Parathyroid adenoma (tissue), 2 donors: Measurements from ENCODE around the gene VDAC2.

Experiments used
- H2AFZ ChIP-seq: fragments of 300-600 bp; sonication (generic); one replicate; pipeline ENCODE4 v1.7.0; 2017; ENCODE audit warnings: antibody characterized with exemption, mild to moderate bottlenecking
- H3K27ac ChIP-seq: fragments of 300-600 bp; sonication (generic); one replicate; pipeline ENCODE4 v1.7.0; 2017
- H3K27me3 ChIP-seq: fragments of 300-600 bp; sonication (generic); one replicate; pipeline ENCODE4 v1.7.0; 2017; ENCODE audit warnings: low read length; ENCODE audit not compliant: control insufficient read depth, insufficient read depth
- H3K36me3 ChIP-seq: fragments of 300-600 bp; sonication (generic); one replicate; pipeline ENCODE4 v1.7.0; 2017; ENCODE audit warnings: low read length; ENCODE audit not compliant: control insufficient read depth, insufficient read depth
- H3K4me1 ChIP-seq: fragments of 300-600 bp; sonication (generic); one replicate; pipeline ENCODE4 v1.7.0; 2017; ENCODE audit warnings: control low read depth
- H3K4me2 ChIP-seq: fragments of 300-600 bp; sonication (generic); one replicate; pipeline ENCODE4 v1.7.0; 2017; ENCODE audit warnings: low read length
- H3K4me3 ChIP-seq: fragments of 300-600 bp; sonication (generic); one replicate; pipeline ENCODE4 v1.7.0; 2017; ENCODE audit warnings: low read depth, low read length
- H3K79me2 ChIP-seq: fragments of 300-600 bp; sonication (generic); one replicate; pipeline ENCODE4 v1.7.0; 2017; ENCODE audit warnings: control low read depth
- H3K9ac ChIP-seq: fragments of 300-600 bp; sonication (generic); one replicate; pipeline ENCODE4 v1.7.0; 2017; ENCODE audit warnings: mild to moderate bottlenecking
- H3K9me3 ChIP-seq: fragments of 300-600 bp; sonication (generic); one replicate; pipeline ENCODE4 v1.7.0; 2017; ENCODE audit warnings: low read length; ENCODE audit not compliant: control insufficient read depth
- CTCF ChIP-seq: fragments of 300-600 bp; sonication (generic); IDR thresholded peaks from one replicate; pipeline ENCODE4 v1.7.0; 2017; ENCODE audit warnings: antibody characterized with exemption, mild to moderate bottlenecking
- donor health status: primary hyperparathyroidism.

Gene VDAC2

DNA sequence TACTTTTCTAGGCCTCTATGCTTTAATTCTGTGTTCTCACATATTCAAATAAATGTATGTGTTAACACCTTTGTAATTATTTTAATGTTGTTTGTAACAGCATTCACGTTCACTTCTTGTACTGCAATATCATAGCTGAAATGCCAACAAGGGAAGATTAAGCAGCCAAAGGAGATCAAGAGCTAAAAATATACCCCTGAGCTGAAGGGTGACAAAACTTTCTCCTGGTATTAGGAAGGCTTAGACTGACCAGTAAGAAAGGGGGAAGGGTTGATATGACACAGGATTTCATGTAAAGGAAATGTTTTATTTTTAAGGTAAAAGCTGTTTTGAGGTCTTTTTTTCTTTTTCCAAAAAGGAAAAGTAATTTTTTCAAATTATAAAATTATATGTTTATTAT is 40.4 kb upstream of the VDAC2 start:
- Histone ChIP-seq H2AFZ (no peak overlapping the region), H3K36me3 (no peaks in the 10 kb centered on the region), H3K27me3 (no peaks in the 10 kb centered on the region), H3K4me2 (no peak overlapping the region), H3K4me3 (no peak overlapping the region), H3K4me1 (peaks cover 3% of the 10 kb centered on the region), H3K9me3 (no peaks in the 10 kb centered on the region), H3K79me2 (no peaks in the 10 kb centered on the region), H3K9ac (no peak overlapping the region), H3K27ac (no peak overlapping the region)
- no peak for TF ChIP-seq CTCF

DNA sequence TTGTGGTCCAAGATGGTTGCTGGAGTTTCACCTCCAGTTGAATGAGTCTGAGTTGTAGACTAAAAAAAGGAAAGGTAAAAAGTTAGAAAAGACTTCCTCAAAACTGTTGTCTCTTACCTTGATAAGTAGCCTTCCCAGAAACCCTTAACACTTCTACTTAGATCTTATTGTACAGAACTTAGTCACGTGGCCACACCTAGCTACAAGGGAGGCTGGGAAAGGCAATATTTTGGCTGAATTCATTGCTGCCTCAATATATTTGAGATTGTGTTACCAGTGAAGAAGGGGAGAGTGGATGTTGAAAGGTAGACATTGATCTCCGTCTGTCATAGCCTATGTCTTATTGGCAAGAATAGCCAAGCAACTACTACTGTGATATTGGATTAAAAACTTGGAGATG is 35.5 kb upstream of the VDAC2 start:
- no peak overlapping the region for H3K27ac ChIP-seq
- H2AFZ ChIP-seq: no peak overlapping the region
- H3K36me3 ChIP-seq: no peaks in the 10 kb centered on the region
- no peaks in the 10 kb centered on the region for H3K9me3 ChIP-seq
- H3K9ac ChIP-seq: no peak overlapping the region
- no peaks in the 10 kb centered on the region for H3K27me3 ChIP-seq
- TF ChIP-seq CTCF: no peak
- no peaks in the 10 kb centered on the region for H3K79me2 ChIP-seq
- peaks cover 3% of the 10 kb centered on the region for H3K4me1 ChIP-seq
- no peak overlapping the region for H3K4me2 ChIP-seq
- H3K4me3 ChIP-seq: no peak overlapping the region

- no peak overlapping the region for H3K9ac ChIP-seq
- H3K4me3 ChIP-seq: no peak overlapping the region
- H3K27me3 ChIP-seq: no peaks in the 10 kb centered on the region
- peaks cover 3% of the 10 kb centered on the region for H3K4me1 ChIP-seq
- H2AFZ ChIP-seq: no peak overlapping the region
- no peak overlapping the region for H3K4me2 ChIP-seq
- no peaks in the 10 kb centered on the region for H3K36me3 ChIP-seq
- H3K27ac ChIP-seq: no peak overlapping the region
- no peaks in the 10 kb centered on the region for H3K9me3 ChIP-seq
- TF ChIP-seq CTCF: no peak
- no peaks in the 10 kb centered on the region for H3K79me2 ChIP-seq
Observed at GRCh38 chr10:75176046-75176445, 34.5 kb upstream of the VDAC2 start.

DNA sequence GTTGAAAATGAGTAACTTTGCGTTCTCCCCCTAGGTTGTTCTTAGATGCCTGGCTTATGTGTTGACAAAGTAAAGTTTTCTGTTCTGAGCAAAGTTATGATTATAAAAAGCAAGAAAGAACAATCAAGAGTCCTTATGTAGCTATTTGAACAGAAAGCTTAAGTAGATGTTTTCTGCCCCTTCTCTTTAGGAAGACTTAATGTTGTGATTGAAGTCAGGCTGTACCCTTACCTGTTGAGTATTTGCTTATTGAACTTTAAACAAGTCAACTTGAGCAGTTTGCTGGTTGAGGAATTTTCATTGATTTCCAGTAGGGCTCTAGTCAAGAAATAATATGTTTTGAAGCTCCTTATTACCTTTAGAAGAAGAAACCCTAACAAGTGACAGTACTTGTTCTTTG is 33.9 kb upstream of the VDAC2 start:
- no peak overlapping the region for H3K9ac ChIP-seq
- no peaks in the 10 kb centered on the region for H3K27me3 ChIP-seq
- no peak overlapping the region for H3K27ac ChIP-seq
- no peaks in the 10 kb centered on the region for H3K9me3 ChIP-seq
- H3K4me2 ChIP-seq: no peak overlapping the region
- TF ChIP-seq CTCF: no peak
- H3K4me1 ChIP-seq: peaks cover 3% of the 10 kb centered on the region
- H3K36me3 ChIP-seq: no peaks in the 10 kb centered on the region
- H3K4me3 ChIP-seq: no peak overlapping the region
- H3K79me2 ChIP-seq: no peaks in the 10 kb centered on the region
- no peak overlapping the region for H2AFZ ChIP-seq

DNA sequence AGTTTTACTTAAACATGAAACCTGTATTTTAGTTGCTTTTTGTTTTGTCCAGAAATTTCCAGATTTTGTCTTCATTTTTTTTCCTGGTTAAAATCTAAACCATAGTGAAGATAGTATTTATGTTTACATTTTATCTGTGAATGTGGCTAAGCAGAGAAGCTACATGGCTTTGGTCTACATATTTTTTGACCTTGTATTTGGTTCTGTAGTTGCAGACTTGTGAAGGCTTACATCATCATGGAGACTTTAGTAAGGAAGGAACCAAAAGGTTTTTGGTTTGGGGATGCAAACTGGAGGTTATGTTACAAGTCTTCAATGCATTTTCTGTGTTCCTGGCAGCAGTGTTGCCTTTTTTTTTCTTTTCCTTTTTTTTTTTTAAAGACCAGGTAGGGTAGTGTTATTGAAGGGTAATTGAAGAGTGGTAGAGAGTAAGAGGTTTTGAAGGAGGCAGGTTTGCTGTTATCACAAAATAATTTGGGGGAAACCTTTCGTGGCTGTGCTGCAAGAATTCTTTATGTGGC is 30.9 kb upstream of the VDAC2 start:
- H3K4me3 ChIP-seq: no peak overlapping the region
- no peaks in the 10 kb centered on the region for H3K9me3 ChIP-seq
- no peaks in the 10 kb centered on the region for H3K79me2 ChIP-seq
- H3K27ac ChIP-seq: no peak overlapping the region
- H3K27me3 ChIP-seq: no peaks in the 10 kb centered on the region
- no peak overlapping the region for H3K4me2 ChIP-seq
- no peak overlapping the region for H2AFZ ChIP-seq
- no peak overlapping the region for H3K9ac ChIP-seq
- no peaks in the 10 kb centered on the region for H3K36me3 ChIP-seq
- no peak for TF ChIP-seq CTCF
- no peaks in the 10 kb centered on the region for H3K4me1 ChIP-seq
